HCT116 (cell line): ENCODE data around the gene CLEC3B.

ENCODE experiments used
- EZH2 ChIP-seq: fragments of 200-600 bp; sonication (generic); IDR thresholded peaks from 2 replicates; pipeline ENCODE4 v1.6.1; 2017; ENCODE audit warnings: antibody characterized with exemption, mixed run types
- EZH2phosphoT487 ChIP-seq: fragments of 200-600 bp; IDR thresholded peaks from 2 replicates; pipeline ENCODE4 v1.6.1; 2018; ENCODE audit warnings: antibody characterized with exemption, borderline replicate concordance
- POLR2A ChIP-seq: IDR thresholded peaks from 2 replicates; pipeline ENCODE4 v1.7.0; 2011; ENCODE audit warnings: borderline replicate concordance; ENCODE audit not compliant: insufficient read depth, insufficient read length; ENCODE audit errors: extremely low read depth
- POLR2AphosphoS5 ChIP-seq: IDR thresholded peaks from 2 replicates; pipeline ENCODE4 v1.6.1; 2011; ENCODE audit warnings: mild to moderate bottlenecking, low read depth, low read length, moderate library complexity
- SP1 ChIP-seq: IDR thresholded peaks from 2 replicates; pipeline ENCODE4 v1.6.1; 2012; ENCODE audit warnings: low read depth
- SRF ChIP-seq: IDR thresholded peaks from 2 replicates; pipeline ENCODE4 v1.6.1; 2012; ENCODE audit warnings: low read depth
- TCF7L2 ChIP-seq: IDR thresholded peaks from 2 replicates; pipeline ENCODE4 v1.7.0; 2011; ENCODE audit warnings: borderline replicate concordance, inconsistent platforms; ENCODE audit not compliant: insufficient read depth, insufficient read length; ENCODE audit errors: extremely low read depth
- YY1 ChIP-seq: IDR thresholded peaks from 2 replicates; pipeline ENCODE4 v1.6.1; 2011; ENCODE audit warnings: low read length, low read depth, moderate library complexity, mild to moderate bottlenecking; ENCODE audit not compliant: insufficient replicate concordance; ENCODE audit errors: extremely low read depth
- ZFX ChIP-seq: fragments of 450-650 bp; IDR thresholded peaks from 2 replicates; pipeline ENCODE4 v1.6.1; 2017
- TF ChIP-seq, protein P1 (sequence below), 3 experiments: fragments of 200-600 bp in 1 of 3; sonication (generic) in 1 of 3; IDR thresholded peaks in 2 of 3; conservative IDR thresholded peaks in 1 of 3; 2 replicates each; pipeline ENCODE4 v1.5.1; 2012 to 2017; ENCODE audit warnings: low read depth in 2 of 3, low read length in 2 of 3, antibody characterized with exemption in 1 of 3, borderline replicate concordance in 1 of 3, control low read depth in 1 of 3, mild to moderate bottlenecking in 1 of 3, mixed read lengths in 1 of 3, mixed run types in 1 of 3, moderate library complexity in 1 of 3; ENCODE audit not compliant: insufficient read depth in 1 of 3
- TF ChIP-seq, protein P2 (sequence below): IDR thresholded peaks from 2 replicates; pipeline ENCODE4 v1.6.1; 2012
- TF ChIP-seq, protein P3 (sequence below): IDR thresholded peaks from 2 replicates; pipeline ENCODE4 v1.6.1; 2012; ENCODE audit warnings: low read depth

DNA sequence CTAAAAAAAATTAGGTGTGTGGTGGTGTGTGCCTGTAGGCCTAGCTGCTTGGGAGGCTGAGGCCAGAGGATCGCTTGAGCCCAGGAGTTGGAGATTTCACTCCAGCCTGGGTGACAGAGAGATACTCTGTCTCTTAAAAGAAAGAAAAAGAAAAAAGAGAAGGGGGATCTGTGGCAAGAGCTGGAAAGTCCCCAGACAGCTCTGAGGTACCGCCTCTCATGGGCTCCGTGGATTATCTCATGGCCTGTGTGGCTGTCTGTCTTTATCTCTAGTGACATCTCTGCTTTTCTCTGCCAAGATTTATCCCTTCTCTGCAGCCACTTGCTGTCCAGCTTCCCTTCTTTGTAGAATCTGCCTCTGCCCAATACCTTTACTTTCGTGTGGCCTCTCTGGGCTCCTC, 44.4 kb upstream of the CLEC3B start:
- no peak for TF ChIP-seq EZH2
- no peak for TF ChIP-seq POLR2A
- TF ChIP-seq EZH2phosphoT487 = no peak
- TF ChIP-seq, protein P1, sequence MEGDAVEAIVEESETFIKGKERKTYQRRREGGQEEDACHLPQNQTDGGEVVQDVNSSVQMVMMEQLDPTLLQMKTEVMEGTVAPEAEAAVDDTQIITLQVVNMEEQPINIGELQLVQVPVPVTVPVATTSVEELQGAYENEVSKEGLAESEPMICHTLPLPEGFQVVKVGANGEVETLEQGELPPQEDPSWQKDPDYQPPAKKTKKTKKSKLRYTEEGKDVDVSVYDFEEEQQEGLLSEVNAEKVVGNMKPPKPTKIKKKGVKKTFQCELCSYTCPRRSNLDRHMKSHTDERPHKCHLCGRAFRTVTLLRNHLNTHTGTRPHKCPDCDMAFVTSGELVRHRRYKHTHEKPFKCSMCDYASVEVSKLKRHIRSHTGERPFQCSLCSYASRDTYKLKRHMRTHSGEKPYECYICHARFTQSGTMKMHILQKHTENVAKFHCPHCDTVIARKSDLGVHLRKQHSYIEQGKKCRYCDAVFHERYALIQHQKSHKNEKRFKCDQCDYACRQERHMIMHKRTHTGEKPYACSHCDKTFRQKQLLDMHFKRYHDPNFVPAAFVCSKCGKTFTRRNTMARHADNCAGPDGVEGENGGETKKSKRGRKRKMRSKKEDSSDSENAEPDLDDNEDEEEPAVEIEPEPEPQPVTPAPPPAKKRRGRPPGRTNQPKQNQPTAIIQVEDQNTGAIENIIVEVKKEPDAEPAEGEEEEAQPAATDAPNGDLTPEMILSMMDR (IDR thresholded peaks at IDR 0.05 in 2 of 3, conservative IDR thresholded peaks at IDR 0.05 in 1 of 3; ENCODE audit: borderline replicate concordance in 1 of 3, insufficient read depth in 1 of 3, low read depth in 2 of 3, low read length in 2 of 3) = no peak
- TF ChIP-seq TCF7L2 = no peak
- no peak for TF ChIP-seq POLR2AphosphoS5
- TF ChIP-seq YY1 = no peak
- TF ChIP-seq SP1 = no peak
- no peak for TF ChIP-seq ZFX
- TF ChIP-seq, protein P2, sequence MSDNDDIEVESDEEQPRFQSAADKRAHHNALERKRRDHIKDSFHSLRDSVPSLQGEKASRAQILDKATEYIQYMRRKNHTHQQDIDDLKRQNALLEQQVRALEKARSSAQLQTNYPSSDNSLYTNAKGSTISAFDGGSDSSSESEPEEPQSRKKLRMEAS = no peak
- TF ChIP-seq SRF = no peak
- TF ChIP-seq, protein P3, sequence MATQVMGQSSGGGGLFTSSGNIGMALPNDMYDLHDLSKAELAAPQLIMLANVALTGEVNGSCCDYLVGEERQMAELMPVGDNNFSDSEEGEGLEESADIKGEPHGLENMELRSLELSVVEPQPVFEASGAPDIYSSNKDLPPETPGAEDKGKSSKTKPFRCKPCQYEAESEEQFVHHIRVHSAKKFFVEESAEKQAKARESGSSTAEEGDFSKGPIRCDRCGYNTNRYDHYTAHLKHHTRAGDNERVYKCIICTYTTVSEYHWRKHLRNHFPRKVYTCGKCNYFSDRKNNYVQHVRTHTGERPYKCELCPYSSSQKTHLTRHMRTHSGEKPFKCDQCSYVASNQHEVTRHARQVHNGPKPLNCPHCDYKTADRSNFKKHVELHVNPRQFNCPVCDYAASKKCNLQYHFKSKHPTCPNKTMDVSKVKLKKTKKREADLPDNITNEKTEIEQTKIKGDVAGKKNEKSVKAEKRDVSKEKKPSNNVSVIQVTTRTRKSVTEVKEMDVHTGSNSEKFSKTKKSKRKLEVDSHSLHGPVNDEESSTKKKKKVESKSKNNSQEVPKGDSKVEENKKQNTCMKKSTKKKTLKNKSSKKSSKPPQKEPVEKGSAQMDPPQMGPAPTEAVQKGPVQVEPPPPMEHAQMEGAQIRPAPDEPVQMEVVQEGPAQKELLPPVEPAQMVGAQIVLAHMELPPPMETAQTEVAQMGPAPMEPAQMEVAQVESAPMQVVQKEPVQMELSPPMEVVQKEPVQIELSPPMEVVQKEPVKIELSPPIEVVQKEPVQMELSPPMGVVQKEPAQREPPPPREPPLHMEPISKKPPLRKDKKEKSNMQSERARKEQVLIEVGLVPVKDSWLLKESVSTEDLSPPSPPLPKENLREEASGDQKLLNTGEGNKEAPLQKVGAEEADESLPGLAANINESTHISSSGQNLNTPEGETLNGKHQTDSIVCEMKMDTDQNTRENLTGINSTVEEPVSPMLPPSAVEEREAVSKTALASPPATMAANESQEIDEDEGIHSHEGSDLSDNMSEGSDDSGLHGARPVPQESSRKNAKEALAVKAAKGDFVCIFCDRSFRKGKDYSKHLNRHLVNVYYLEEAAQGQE = no peak
